NOMO-1 (cell line): Measurements from ENCODE around the gene COLEC12.

Experiments used
- DNase-seq, 2 experiments: peaks; one replicate each; lab custom pipeline; 2025; ENCODE audit not compliant: unreplicated experiment in 2 of 2; lab: John Stamatoyannopoulos, UW

COLEC12 gene

GRCh38 chr18:415617-416612 is 84.6 kb downstream of the COLEC12 start:
- DNase-seq = peak in 1 of 2 experiments; percentile 43

- no peak for DNase-seq
Measured at GRCh38 chr18:415047-415446, 85.5 kb downstream of the COLEC12 start.

GRCh38 chr18:413233-413632 is 87.3 kb downstream of the COLEC12 start:
- peak in 1 of 2 experiments; percentile 41 for DNase-seq

GRCh38 chr18:410047-410455 is 90.5 kb downstream of the COLEC12 start:
- no peak for DNase-seq

- DNase-seq = no peak
Measured at GRCh38 chr18:408367-408766, 92.1 kb downstream of the COLEC12 start.

GRCh38 chr18:407626-408224 is 92.8 kb downstream of the COLEC12 start:
- DNase-seq = no peak

- DNase-seq = no peak
Measured at GRCh38 chr18:407191-407590, 93.3 kb downstream of the COLEC12 start.

GRCh38 chr18:406677-407076 is 93.8 kb downstream of the COLEC12 start:
- DNase-seq = no peak

GRCh38 chr18:405006-405405 is 95.5 kb downstream of the COLEC12 start:
- peak; percentile 21 to 22 for DNase-seq

- peak in 1 of 2 experiments; percentile 36 for DNase-seq
Measured at GRCh38 chr18:404061-404636, 96.4 kb downstream of the COLEC12 start.

GRCh38 chr18:402129-402528 is 98.4 kb downstream of the COLEC12 start:
- DNase-seq = no peak

- DNase-seq = peak; percentile 89 to 97
Measured at GRCh38 chr18:400456-400855, 100.0 kb downstream of the COLEC12 start.

- no peak for DNase-seq
Measured at GRCh38 chr18:399631-400135, 100.8 kb downstream of the COLEC12 start.

- no peak for DNase-seq
Measured at GRCh38 chr18:398935-399630, 101.4 kb downstream of the COLEC12 start.

- DNase-seq = no peak
Measured at GRCh38 chr18:396556-396955, 103.9 kb downstream of the COLEC12 start.

- DNase-seq = no peak
Measured at GRCh38 chr18:396251-396555, 104.3 kb downstream of the COLEC12 start.

GRCh38 chr18:395456-396250 is 104.8 kb downstream of the COLEC12 start:
- no peak for DNase-seq

GRCh38 chr18:394987-395362 is 105.5 kb downstream of the COLEC12 start:
- no peak for DNase-seq

GRCh38 chr18:394262-394986 is 106.1 kb downstream of the COLEC12 start:
- no peak for DNase-seq

- no peak for DNase-seq
Measured at GRCh38 chr18:393574-393957, 106.9 kb downstream of the COLEC12 start.
